Epithelial cell of esophagus (primary cell): ENCODE data around the gene ABHD10.

Experiments
- DNase-seq: peaks from one replicate; pipeline ENCODE4 v3.0.0; 2010; ENCODE audit warnings: low read depth
- H3K4me3 ChIP-seq: 2 replicates; pipeline ENCODE4 v1.5.1; 2011; ENCODE audit warnings: mild to moderate bottlenecking, low read length, control low read depth
- TF ChIP-seq, protein P1 (sequence below): IDR thresholded peaks from 2 replicates; pipeline ENCODE4 v1.5.1; 2011; ENCODE audit warnings: low read depth, mild to moderate bottlenecking, low read length, control low read depth, inconsistent platforms; ENCODE audit not compliant: insufficient read depth; ENCODE audit errors: missing control alignments

The ABHD10 gene

DNA sequence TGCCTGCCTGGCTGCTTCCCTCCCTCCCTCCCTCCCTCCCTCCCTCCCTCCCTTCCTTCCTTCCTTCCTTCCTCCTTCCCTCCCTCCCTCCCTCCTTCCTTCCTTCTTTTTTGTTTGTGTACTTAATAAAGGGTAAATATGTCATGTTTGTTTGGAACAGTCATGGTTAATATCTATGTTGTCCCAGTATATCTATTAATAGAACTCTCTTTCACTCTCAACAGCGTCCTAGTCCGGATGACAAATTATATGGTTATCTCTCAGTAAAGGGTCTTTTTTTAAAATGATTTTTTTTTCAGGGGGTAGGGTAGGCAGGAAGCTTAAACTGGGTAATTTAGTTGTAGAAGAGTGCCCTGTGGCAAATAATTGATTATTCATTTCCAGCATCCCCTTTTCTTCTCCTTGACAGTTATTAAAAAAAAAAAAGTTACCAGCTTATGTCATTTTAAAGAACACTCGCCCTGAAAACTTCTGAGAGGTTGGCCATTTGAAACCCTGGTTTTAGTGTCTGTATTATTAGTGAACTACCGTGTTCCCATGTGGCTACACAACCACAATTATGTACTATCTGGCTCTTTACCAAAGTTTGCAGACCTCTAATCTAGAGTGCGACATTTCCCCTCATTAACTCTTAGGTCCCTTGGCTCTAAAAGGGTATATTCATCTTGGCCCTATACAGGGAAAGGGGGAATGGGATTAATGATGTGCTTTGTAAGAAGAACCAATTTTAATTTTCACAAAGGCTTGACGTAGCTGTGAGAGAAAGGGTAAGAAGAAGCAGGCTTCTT is 33.6 kb downstream of the ABHD10 start:
- DNase-seq: no peak
- TF ChIP-seq, protein P1, sequence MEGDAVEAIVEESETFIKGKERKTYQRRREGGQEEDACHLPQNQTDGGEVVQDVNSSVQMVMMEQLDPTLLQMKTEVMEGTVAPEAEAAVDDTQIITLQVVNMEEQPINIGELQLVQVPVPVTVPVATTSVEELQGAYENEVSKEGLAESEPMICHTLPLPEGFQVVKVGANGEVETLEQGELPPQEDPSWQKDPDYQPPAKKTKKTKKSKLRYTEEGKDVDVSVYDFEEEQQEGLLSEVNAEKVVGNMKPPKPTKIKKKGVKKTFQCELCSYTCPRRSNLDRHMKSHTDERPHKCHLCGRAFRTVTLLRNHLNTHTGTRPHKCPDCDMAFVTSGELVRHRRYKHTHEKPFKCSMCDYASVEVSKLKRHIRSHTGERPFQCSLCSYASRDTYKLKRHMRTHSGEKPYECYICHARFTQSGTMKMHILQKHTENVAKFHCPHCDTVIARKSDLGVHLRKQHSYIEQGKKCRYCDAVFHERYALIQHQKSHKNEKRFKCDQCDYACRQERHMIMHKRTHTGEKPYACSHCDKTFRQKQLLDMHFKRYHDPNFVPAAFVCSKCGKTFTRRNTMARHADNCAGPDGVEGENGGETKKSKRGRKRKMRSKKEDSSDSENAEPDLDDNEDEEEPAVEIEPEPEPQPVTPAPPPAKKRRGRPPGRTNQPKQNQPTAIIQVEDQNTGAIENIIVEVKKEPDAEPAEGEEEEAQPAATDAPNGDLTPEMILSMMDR: no peak
- H3K4me3 ChIP-seq: no peak overlapping the region

DNA sequence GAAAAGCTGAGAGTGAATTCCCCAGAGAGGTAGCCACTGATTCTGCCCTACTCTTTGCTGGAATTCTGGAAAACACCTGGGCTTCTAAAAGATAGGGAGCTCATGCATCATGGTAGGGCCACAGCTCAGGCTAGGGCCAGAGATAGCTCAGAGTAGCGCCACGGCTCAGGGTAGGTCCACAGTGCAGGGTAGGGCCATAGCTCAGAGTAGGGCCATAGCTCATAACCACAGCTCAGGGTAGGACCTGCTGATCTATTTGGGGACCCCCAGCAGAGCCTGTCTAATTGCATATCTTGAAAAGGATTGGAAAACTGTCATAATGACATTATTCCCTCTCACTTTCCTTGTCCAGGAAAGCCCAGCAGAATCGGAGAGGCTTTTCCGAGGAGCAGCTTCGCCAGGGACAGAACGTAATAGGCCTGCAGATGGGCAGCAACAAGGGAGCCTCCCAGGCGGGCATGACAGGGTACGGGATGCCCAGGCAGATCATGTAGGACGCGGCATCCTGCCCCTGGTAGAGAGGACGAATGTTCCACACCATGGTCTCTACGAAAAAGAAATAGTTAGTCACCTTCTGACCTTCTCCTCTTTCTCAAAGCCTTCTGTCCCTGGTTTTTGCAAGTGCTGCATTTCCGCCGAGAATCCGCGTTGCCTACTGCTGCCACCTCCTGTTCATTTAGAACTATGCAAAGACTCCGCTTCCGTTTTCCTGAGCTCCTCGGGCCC is 34.4 kb downstream of the ABHD10 start:
- TF ChIP-seq, protein P1: peak; percentile 77
- no peak overlapping the region for H3K4me3 ChIP-seq
- peak; percentile 80 for DNase-seq

DNA sequence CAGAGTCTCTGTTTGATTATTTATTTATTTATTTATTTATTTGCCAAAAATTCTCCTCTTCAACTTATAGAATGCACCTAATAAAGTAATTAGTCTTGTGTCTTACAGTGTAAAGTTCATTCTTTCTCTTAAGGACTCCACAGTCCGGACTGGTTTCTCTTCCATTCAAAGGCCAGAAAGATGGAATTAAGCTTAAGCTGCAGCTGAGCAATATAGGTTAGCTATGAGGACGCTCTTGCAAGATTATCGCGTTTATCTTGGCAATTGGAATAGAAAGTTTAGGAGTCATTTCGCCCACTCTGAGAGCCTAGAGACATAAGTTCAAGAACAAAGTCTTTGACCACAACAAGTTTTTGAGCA is 34.9 kb downstream of the ABHD10 start:
- TF ChIP-seq, protein P1: no peak
- DNase-seq: no peak
- no peak overlapping the region for H3K4me3 ChIP-seq

DNA sequence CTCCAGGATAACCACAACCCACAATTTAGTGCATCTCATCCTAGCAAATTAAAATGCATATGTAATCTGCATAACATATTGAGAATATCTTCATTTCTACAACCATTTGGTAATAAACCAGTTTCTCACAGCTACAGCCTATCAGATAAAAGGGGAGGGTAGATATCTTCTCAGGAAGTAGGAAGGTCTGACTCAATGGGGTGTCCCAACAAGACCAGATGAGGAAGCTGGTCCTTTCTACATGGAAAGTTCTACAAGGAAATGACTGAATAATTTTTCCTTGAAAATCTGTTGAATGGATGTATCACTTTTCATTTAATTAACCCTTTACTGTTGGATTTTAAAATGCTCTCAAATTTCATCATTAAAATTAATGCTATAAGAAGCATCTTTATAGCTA is 38.3 kb downstream of the ABHD10 start:
- TF ChIP-seq, protein P1: no peak
- DNase-seq: peak; percentile 51
- no peak overlapping the region for H3K4me3 ChIP-seq

DNA sequence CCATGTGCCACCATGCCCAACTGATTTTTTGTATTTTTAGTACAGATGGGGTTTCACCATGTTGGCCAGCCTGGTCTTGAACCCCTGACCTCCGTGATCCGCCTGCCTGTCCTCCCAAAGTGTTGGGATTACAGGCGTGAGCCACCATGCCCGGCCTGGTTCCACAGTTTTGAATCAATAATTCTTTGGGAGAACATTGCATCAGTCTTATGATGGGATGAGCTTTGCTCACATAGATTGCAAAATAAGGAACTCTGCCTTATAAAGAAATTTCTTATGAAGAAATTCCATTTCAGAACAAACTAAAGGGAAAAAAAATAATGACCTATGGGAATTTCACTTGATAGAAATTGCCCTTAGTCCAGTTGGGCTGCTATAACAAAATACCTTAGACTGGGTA is 39.9 kb downstream of the ABHD10 start:
- TF ChIP-seq, protein P1: no peak
- no peak for DNase-seq
- H3K4me3 ChIP-seq: no peak overlapping the region

DNA sequence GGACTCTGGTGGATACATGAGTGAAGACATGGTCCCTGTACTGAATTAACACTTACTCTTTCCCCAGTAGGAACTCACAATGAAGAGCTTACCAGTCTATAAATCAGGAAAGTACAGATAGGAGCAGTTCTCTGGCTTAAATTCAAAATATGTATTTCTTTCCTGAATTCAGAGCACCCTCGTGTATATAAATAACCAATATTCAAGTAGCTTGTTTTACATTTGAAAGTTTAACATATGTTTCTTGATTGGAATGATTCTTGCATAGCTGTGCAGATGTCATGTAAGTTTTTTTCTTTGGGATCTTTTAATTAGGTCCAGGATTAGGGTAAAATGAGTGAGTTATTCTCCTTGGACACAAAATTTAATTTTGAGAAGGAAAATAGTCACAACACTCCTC is 40.9 kb downstream of the ABHD10 start:
- TF ChIP-seq, protein P1: no peak
- DNase-seq: no peak
- H3K4me3 ChIP-seq: no peak overlapping the region
